Breast epithelium (tissue), 3 donors: ENCODE results near the gene TNFRSF25.
"Not testable (repeated sequence)": the region's sequence is repeated elsewhere in the genome, so short reads cannot be mapped to it uniquely, and the experiment has no call there.

Source experiments
- CTCF ChIP-seq, 3 donors: fragments of 450-650 bp; IDR thresholded peaks; one replicate each; pipeline ENCODE4 v1.5.1; 2016 to 2017; ENCODE audit warnings: antibody characterized with exemption in 3 of 3, mild to moderate bottlenecking in 3 of 3, moderate library complexity in 3 of 3
- POLR2A ChIP-seq: fragments of 450-650 bp; IDR thresholded peaks from one replicate; pipeline ENCODE4 v1.6.1; 2016; ENCODE audit warnings: antibody characterized with exemption, mild to moderate bottlenecking, moderate library complexity
- POLR2AphosphoS5 ChIP-seq, 3 donors: sonication (generic); formaldehyde crosslinking; IDR thresholded peaks; one replicate each; pipeline ENCODE4 v1.6.1; 2017; ENCODE audit warnings: antibody characterized with exemption in 3 of 3

DNA sequence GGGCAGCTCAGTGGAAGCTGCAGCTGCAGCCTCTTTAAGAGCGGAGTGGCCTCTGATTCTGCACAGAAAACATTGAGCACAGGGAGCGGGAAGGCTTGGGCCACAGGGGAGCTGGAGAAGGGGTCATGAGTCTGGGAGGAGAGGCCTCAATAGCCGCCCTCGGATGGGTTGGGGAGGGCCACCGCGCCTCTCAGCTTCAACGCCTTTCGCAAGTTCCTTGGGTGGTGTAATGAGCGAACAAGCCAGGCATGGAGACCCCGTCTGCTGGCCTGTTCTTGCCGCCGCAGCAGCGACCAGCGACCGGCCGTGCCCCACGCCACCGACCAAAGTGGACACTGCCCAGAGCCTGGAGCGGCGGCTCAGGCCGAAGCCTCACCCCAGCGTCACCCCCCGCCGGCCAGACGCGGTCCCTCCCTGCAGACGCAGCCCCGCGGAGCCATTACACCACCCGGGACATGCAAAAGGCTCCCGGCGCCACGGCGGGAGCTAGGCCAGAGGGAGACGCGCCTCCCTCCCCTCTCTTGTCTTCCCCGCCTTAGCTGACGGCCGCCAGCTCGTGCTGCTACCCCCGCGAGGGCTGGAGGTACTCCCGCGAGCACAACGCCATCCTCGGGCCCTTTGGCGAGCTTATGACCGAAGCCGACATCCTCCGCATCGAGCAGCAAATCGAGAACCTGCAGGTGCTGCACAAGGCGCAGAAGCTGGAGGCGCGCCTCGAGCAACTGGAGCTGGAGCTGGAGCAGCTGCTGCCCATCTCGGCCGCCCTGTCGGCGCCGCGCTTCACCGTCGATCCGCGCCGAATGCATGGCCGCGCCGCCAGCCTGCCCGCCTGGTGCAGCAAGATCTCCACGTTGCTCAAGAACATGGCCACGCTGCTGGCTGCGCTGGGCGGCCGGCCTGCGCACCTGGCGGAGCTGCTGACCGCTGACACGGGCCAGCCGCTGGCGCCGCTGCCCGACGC, 11.8 kb downstream of the TNFRSF25 start:
- TF ChIP-seq POLR2A; CTCF (IDR thresholded peaks at IDR 0.05); POLR2AphosphoS5 (IDR thresholded peaks at IDR 0.05): not testable (repeated sequence)
